ENCODE measurements around the gene LRIG2. TPM values are rescaled to one million over a fixed set of nuclear protein-coding genes. Genes with fewer than 3 reads are reported as not detected.

LRIG2 gene
- total and polyA plus RNA-seq, 2 donors (not counting 1 experiment from before 2014, with no cell fraction given), result 9.4 to 14.7 TPM

- H3K27me3 ChIP-seq (ENCODE audit: control insufficient read depth, insufficient read depth, low read length), result no peaks in the 10 kb centered on the region
- no peak overlapping the region for H3K9ac ChIP-seq (ENCODE audit: insufficient read depth, low read length)
These were observed 97.5 kb downstream of the LRIG2 start for GRCh38 chr1:113170519-113170918.

GRCh38 chr1:113178106-113178505 is 105.1 kb downstream of the LRIG2 start:
- no peaks in the 10 kb centered on the region for H3K27me3 ChIP-seq (ENCODE audit: control insufficient read depth, insufficient read depth, low read length)
- DNase-seq (ENCODE audit: low read depth in 2 of 2), result peak in 1 of 2 donors; percentile 1
- no peaks in the 10 kb centered on the region for H3K36me3 ChIP-seq (ENCODE audit: control insufficient read depth, insufficient read depth, low read length)
- H2AFZ ChIP-seq (ENCODE audit: low read length), result no peak overlapping the region
- no peak overlapping the region for H3K4me2 ChIP-seq (ENCODE audit: extremely low read depth, insufficient read depth, low read length)
- no peaks in the 10 kb centered on the region for H3K9me3 ChIP-seq (ENCODE audit: control insufficient read depth, insufficient read depth, low read depth, low read length)
- no peak for TF ChIP-seq EZH2 (IDR thresholded peaks at IDR 0.05; ENCODE audit: low read length, missing control alignments)
- TF ChIP-seq, protein P1, sequence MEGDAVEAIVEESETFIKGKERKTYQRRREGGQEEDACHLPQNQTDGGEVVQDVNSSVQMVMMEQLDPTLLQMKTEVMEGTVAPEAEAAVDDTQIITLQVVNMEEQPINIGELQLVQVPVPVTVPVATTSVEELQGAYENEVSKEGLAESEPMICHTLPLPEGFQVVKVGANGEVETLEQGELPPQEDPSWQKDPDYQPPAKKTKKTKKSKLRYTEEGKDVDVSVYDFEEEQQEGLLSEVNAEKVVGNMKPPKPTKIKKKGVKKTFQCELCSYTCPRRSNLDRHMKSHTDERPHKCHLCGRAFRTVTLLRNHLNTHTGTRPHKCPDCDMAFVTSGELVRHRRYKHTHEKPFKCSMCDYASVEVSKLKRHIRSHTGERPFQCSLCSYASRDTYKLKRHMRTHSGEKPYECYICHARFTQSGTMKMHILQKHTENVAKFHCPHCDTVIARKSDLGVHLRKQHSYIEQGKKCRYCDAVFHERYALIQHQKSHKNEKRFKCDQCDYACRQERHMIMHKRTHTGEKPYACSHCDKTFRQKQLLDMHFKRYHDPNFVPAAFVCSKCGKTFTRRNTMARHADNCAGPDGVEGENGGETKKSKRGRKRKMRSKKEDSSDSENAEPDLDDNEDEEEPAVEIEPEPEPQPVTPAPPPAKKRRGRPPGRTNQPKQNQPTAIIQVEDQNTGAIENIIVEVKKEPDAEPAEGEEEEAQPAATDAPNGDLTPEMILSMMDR (conservative IDR thresholded peaks at IDR 0.05 in 1 of 2, IDR thresholded peaks at IDR 0.05 in 1 of 2; ENCODE audit: low read depth in 1 of 2, low read length in 2 of 2), result no peak
- H3K4me1 ChIP-seq (ENCODE audit: control insufficient read depth, extremely low read depth, insufficient read depth, low read length), result no peaks in the 10 kb centered on the region
- H3K79me2 ChIP-seq (ENCODE audit: control insufficient read depth, insufficient read depth, low read length), result no peaks in the 10 kb centered on the region
- H3K27ac ChIP-seq (ENCODE audit: insufficient read depth, low read length), result no peak overlapping the region
- H3K9ac ChIP-seq (ENCODE audit: insufficient read depth, low read length), result no peak overlapping the region
- H4K20me1 ChIP-seq (ENCODE audit: control insufficient read depth, extremely low read depth, insufficient read depth, low read length), result no peaks in the 10 kb centered on the region
- H3K4me3 ChIP-seq (replicated peaks in 1 of 4; ENCODE audit: control extremely low read depth in 1 of 4, insufficient read depth in 1 of 4, low read depth in 3 of 4, low read length in 4 of 4), result no peak overlapping the region

More at GRCh38 chr1:113170519-113170918, 97.5 kb downstream of the LRIG2 start:
- no peak overlapping the region for H3K27ac ChIP-seq (ENCODE audit: insufficient read depth, low read length)
- H3K9me3 ChIP-seq (ENCODE audit: control insufficient read depth, insufficient read depth, low read depth, low read length), result no peaks in the 10 kb centered on the region
- TF ChIP-seq EZH2 (IDR thresholded peaks at IDR 0.05; ENCODE audit: low read length, missing control alignments), result no peak
- TF ChIP-seq, protein P1 (conservative IDR thresholded peaks at IDR 0.05 in 1 of 2, IDR thresholded peaks at IDR 0.05 in 1 of 2; ENCODE audit: low read depth in 1 of 2, low read length in 2 of 2), result no peak
- no peaks in the 10 kb centered on the region for H3K79me2 ChIP-seq (ENCODE audit: control insufficient read depth, insufficient read depth, low read length)
- no peak for DNase-seq (ENCODE audit: low read depth in 2 of 2)
- H3K4me3 ChIP-seq (replicated peaks in 1 of 4; ENCODE audit: control extremely low read depth in 1 of 4, insufficient read depth in 1 of 4, low read depth in 3 of 4, low read length in 4 of 4), result no peak overlapping the region
- no peak overlapping the region for H3K4me2 ChIP-seq (ENCODE audit: extremely low read depth, insufficient read depth, low read length)
- H3K4me1 ChIP-seq (ENCODE audit: control insufficient read depth, extremely low read depth, insufficient read depth, low read length), result no peaks in the 10 kb centered on the region
- no peak overlapping the region for H2AFZ ChIP-seq (ENCODE audit: low read length)
- no peaks in the 10 kb centered on the region for H3K36me3 ChIP-seq (ENCODE audit: control insufficient read depth, insufficient read depth, low read length)
- H4K20me1 ChIP-seq (ENCODE audit: control insufficient read depth, extremely low read depth, insufficient read depth, low read length), result no peaks in the 10 kb centered on the region

DNA sequence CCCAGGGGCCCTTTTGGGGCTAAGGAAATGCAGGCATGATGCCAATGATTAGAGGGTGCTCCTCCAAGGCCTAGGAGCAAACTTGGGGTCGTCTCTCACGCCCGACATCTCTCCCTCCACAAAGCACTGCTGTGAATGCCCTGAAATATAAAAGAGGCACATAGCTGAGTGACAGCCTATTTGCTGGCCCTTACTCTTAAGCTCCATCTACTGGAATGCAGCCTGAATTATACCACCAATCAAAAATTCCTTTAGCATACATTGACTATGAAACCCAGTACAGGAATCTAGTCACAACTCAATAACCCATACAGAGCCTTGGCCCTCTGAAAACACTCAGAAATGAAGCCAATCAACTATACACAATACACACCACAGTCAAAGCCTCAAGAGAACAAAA is 105.5 kb downstream of the LRIG2 start:
- Histone ChIP-seq H3K4me3 (replicated peaks in 1 of 4; ENCODE audit: control extremely low read depth in 1 of 4, insufficient read depth in 1 of 4, low read depth in 3 of 4, low read length in 4 of 4) (no peak overlapping the region), H3K4me2 (ENCODE audit: extremely low read depth, insufficient read depth, low read length) (no peak overlapping the region), H2AFZ (ENCODE audit: low read length) (no peak overlapping the region), H3K9me3 (ENCODE audit: control insufficient read depth, insufficient read depth, low read depth, low read length) (no peaks in the 10 kb centered on the region), H4K20me1 (ENCODE audit: control insufficient read depth, extremely low read depth, insufficient read depth, low read length) (no peaks in the 10 kb centered on the region), H3K27me3 (ENCODE audit: control insufficient read depth, insufficient read depth, low read length) (no peaks in the 10 kb centered on the region), H3K79me2 (ENCODE audit: control insufficient read depth, insufficient read depth, low read length) (no peaks in the 10 kb centered on the region), H3K27ac (ENCODE audit: insufficient read depth, low read length) (no peak overlapping the region), H3K4me1 (ENCODE audit: control insufficient read depth, extremely low read depth, insufficient read depth, low read length) (no peaks in the 10 kb centered on the region), H3K36me3 (ENCODE audit: control insufficient read depth, insufficient read depth, low read length) (no peaks in the 10 kb centered on the region), H3K9ac (ENCODE audit: insufficient read depth, low read length) (no peak overlapping the region)
- TF ChIP-seq, protein P1 (conservative IDR thresholded peaks at IDR 0.05 in 1 of 2, IDR thresholded peaks at IDR 0.05 in 1 of 2; ENCODE audit: low read depth in 1 of 2, low read length in 2 of 2), result peak; percentile 6 to 7
- TF ChIP-seq EZH2 (IDR thresholded peaks at IDR 0.05; ENCODE audit: low read length, missing control alignments), result no peak
- DNase-seq (ENCODE audit: low read depth in 2 of 2), result peak in 1 of 2 donors; percentile 12

Other genes starting within 250 kb of the LRIG2 start
- gene SLC16A1, start 117.0 kb upstream of the LRIG2 start, total RNA-seq, result 59.1 and 70.1 TPM in 2 replicates
- 51.3 and 63.3 TPM in 2 replicates for gene SLC16A1, start 117.0 kb upstream of the LRIG2 start, polyA plus RNA-seq